Measurements from ENCODE around the gene TSHZ2.

- no peak for TF ChIP-seq POLR2AphosphoS5 (IDR thresholded peaks at IDR 0.05; ENCODE audit: low read depth, low read length)
- TF ChIP-seq REST (IDR thresholded peaks at IDR 0.05; ENCODE audit: insufficient read depth in 1 of 2, low read depth in 2 of 2, low read length in 2 of 2) = no peak
- TF ChIP-seq TAF1 (IDR thresholded peaks at IDR 0.05; ENCODE audit: borderline replicate concordance, insufficient read depth, low read length) = no peak
- no peak for TF ChIP-seq FOXP2 (optimal IDR thresholded peaks at IDR 0.05; ENCODE audit: borderline replicate concordance, extremely low read depth, extremely low read length, insufficient read depth)
Measured at GRCh38 chr20:53074811-53075314, 102.7 kb downstream of the TSHZ2 start.

Measured in PFSK-1 (cell line).